ENCODE data around the gene ATG4D.

GRCh38 chr19:10580979-10581631 lies 37.4 kb downstream of the ATG4D start:
- peak in 2 of 3 donors; percentile 90 to 98 for TF ChIP-seq CTCF (IDR thresholded peaks at IDR 0.05)
- no peak for TF ChIP-seq POLR2A (IDR thresholded peaks at IDR 0.05)
